H9 (cell line): ENCODE results near the gene DBET. TPM values are rescaled to one million over a fixed set of nuclear protein-coding genes. Genes with fewer than 3 reads are reported as not detected.
"Not testable (repeated sequence)": the region's sequence is repeated elsewhere in the genome, so short reads cannot be mapped to it uniquely, and the experiment has no call there.

Experiments
- DNase-seq: peaks from one replicate; pipeline ENCODE4 v3.0.0-alpha.2; 2017
- H2AFZ ChIP-seq: one replicate; pipeline ENCODE4 v1.6.1; 2013; ENCODE audit warnings: mild to moderate bottlenecking, low read length, control low read depth, moderate library complexity
- H2AK5ac ChIP-seq: 2 replicates; pipeline ENCODE4 v1.6.1; 2013; ENCODE audit warnings: low read length, control low read depth, mixed read lengths; ENCODE audit not compliant: insufficient read length
- H2BK120ac ChIP-seq: one replicate; pipeline ENCODE4 v1.6.1; 2013; ENCODE audit warnings: low read depth, mild to moderate bottlenecking, low read length, control low read depth, inconsistent platforms; ENCODE audit not compliant: poor library complexity, severe bottlenecking
- H2BK12ac ChIP-seq: 2 replicates; pipeline ENCODE4 v1.6.1; 2013; ENCODE audit warnings: low read length, control low read depth, mixed read lengths, low read depth; ENCODE audit not compliant: insufficient read length
- H2BK15ac ChIP-seq: 2 replicates; pipeline ENCODE4 v1.6.1; 2013; ENCODE audit warnings: low read depth, low read length, control low read depth
- H2BK20ac ChIP-seq: one replicate; pipeline ENCODE4 v1.6.1; 2013; ENCODE audit warnings: low read depth, mild to moderate bottlenecking, low read length, control low read depth, inconsistent platforms; ENCODE audit not compliant: poor library complexity, severe bottlenecking
- H2BK5ac ChIP-seq: 2 replicates; pipeline ENCODE4 v1.6.1; 2013; ENCODE audit warnings: low read length, control low read depth, mixed read lengths; ENCODE audit not compliant: insufficient read length
- H3K14ac ChIP-seq: 2 replicates; pipeline ENCODE4 v1.6.1; 2013; ENCODE audit warnings: low read length, control low read depth; ENCODE audit not compliant: insufficient read depth
- H3K18ac ChIP-seq: 2 replicates; pipeline ENCODE4 v1.6.1; 2013; ENCODE audit warnings: low read depth, mild to moderate bottlenecking, mixed read lengths, low read length, control low read depth; ENCODE audit not compliant: insufficient read length
- H3K23ac ChIP-seq: 2 replicates; pipeline ENCODE4 v1.6.1; 2013; ENCODE audit warnings: low read length, control low read depth, mixed read lengths, low read depth; ENCODE audit not compliant: insufficient read length
- H3K23me2 ChIP-seq: 2 replicates; pipeline ENCODE4 v1.6.1; 2013; ENCODE audit warnings: low read depth, mild to moderate bottlenecking, mixed read lengths, low read length, control low read depth; ENCODE audit not compliant: insufficient read length, poor library complexity, severe bottlenecking
- H3K27ac ChIP-seq: 2 replicates; pipeline ENCODE4 v1.5.1; 2013; ENCODE audit warnings: low read length, control low read depth, mixed read lengths, low read depth; ENCODE audit not compliant: insufficient read length
- H3K27me3 ChIP-seq: 2 replicates; pipeline ENCODE4 v1.6.1; 2013; ENCODE audit warnings: low read length, control low read depth, inconsistent platforms; ENCODE audit not compliant: insufficient read depth
- H3K4ac ChIP-seq: 2 replicates; pipeline ENCODE4 v1.6.1; 2013; ENCODE audit warnings: low read depth, mild to moderate bottlenecking, control low read depth, inconsistent platforms, low read length, moderate library complexity
- H3K4me1 ChIP-seq: 2 replicates; pipeline ENCODE4 v1.6.1; 2013; ENCODE audit warnings: low read length, control low read depth, inconsistent platforms; ENCODE audit not compliant: insufficient read depth
- H3K4me2 ChIP-seq: 2 replicates; pipeline ENCODE4 v1.6.1; 2013; ENCODE audit warnings: low read length, control low read depth, mixed read lengths; ENCODE audit not compliant: insufficient read length, insufficient read depth
- H3K56ac ChIP-seq: 2 replicates; pipeline ENCODE4 v1.6.1; 2013; ENCODE audit warnings: low read depth, mild to moderate bottlenecking, mixed read lengths, low read length, control low read depth; ENCODE audit not compliant: insufficient read length
- H3K79me1 ChIP-seq: 2 replicates; pipeline ENCODE4 v1.6.1; 2013; ENCODE audit warnings: low read depth, mild to moderate bottlenecking, moderate library complexity, low read length, control low read depth, inconsistent platforms; ENCODE audit not compliant: insufficient read depth, poor library complexity, severe bottlenecking
- H3K79me2 ChIP-seq: 2 replicates; pipeline ENCODE4 v1.6.1; 2013; ENCODE audit warnings: low read length, control low read depth, inconsistent platforms; ENCODE audit not compliant: insufficient read depth
- H3K9ac ChIP-seq: 2 replicates; pipeline ENCODE4 v1.6.1; 2013; ENCODE audit warnings: low read length, control low read depth, mixed read lengths; ENCODE audit not compliant: insufficient read length; ENCODE audit errors: extremely low read depth
- H3K9me3 ChIP-seq: one replicate; pipeline ENCODE4 v1.6.1; 2013; ENCODE audit warnings: low read depth, low read length, inconsistent platforms; ENCODE audit not compliant: control insufficient read depth
- H3T11ph ChIP-seq: one replicate; pipeline ENCODE4 v1.6.1; 2013; ENCODE audit warnings: mild to moderate bottlenecking, low read length, control low read depth, inconsistent platforms
- H4K20me1 ChIP-seq: one replicate; pipeline ENCODE4 v1.6.1; 2013; ENCODE audit not compliant: control insufficient read depth, insufficient read length, insufficient read depth
- H4K5ac ChIP-seq: 2 replicates; pipeline ENCODE4 v1.6.1; 2013; ENCODE audit warnings: low read depth, mild to moderate bottlenecking, mixed read lengths, low read length, control low read depth; ENCODE audit not compliant: insufficient read length
- H4K8ac ChIP-seq: replicated peaks from 2 replicates; pipeline ENCODE4 v1.6.1; 2013; ENCODE audit warnings: low read length, control low read depth, mixed read lengths, low read depth; ENCODE audit not compliant: insufficient read length
- H4K91ac ChIP-seq: 2 replicates; pipeline ENCODE4 v1.6.1; 2013; ENCODE audit warnings: low read depth, mild to moderate bottlenecking, moderate library complexity, mixed read lengths, low read length, control low read depth; ENCODE audit not compliant: insufficient read length
- H3K27ac Mint-ChIP-seq, 3 experiments: 2 replicates in 2 of 3; 3 replicates in 1 of 3; pipeline ENCODE4 v1.8.0; 2020 to 2021; ENCODE audit warnings: mixed read lengths in 3 of 3, mild to moderate bottlenecking in 1 of 3, moderate library complexity in 1 of 3
- H3K27me3 Mint-ChIP-seq: 2 replicates; pipeline ENCODE4 v1.8.0; 2021; ENCODE audit warnings: low read depth, mild to moderate bottlenecking, moderate library complexity, mixed read lengths
- H3K36me3 Mint-ChIP-seq, 3 experiments: 2 replicates in 2 of 3; 3 replicates in 1 of 3; pipeline ENCODE4 v1.8.0; 2020 to 2021; ENCODE audit warnings: low read depth in 3 of 3, mixed read lengths in 3 of 3; ENCODE audit not compliant: insufficient read depth in 1 of 3
- H3K4me1 Mint-ChIP-seq, 2 experiments: 2 replicates each; pipeline ENCODE4 v1.8.0; 2020; ENCODE audit warnings: mixed read lengths in 2 of 2
- H3K4me3 Mint-ChIP-seq, 2 experiments: 2 replicates in 1 of 2; 3 replicates in 1 of 2; pipeline ENCODE4 v1.8.0; 2020 to 2021; ENCODE audit warnings: mild to moderate bottlenecking in 2 of 2, mixed read lengths in 2 of 2, moderate library complexity in 1 of 2
- H3K9me3 Mint-ChIP-seq, 2 experiments: 2 replicates in 1 of 2; 3 replicates in 1 of 2; pipeline ENCODE4 v1.8.0; 2020; ENCODE audit warnings: mild to moderate bottlenecking in 2 of 2, mixed read lengths in 2 of 2, moderate library complexity in 1 of 2
- WGBS: extraction: QIAGEN DNeasy Blood & Tissue Kit; methylation state at CpG from one replicate; pipeline ENCODE4 v1.1.7; 2013; ENCODE audit warnings: missing lambda C conversion rate, low lambda C conversion rate, mixed read lengths; ENCODE audit not compliant: insufficient read length; ENCODE audit errors: extremely low coverage; 5-methylcytosine and 5-hydroxymethylcytosine counted together
- total RNA-seq: library from RNA; stranded (reverse); gene quantifications from 2 replicates; pipeline ENCODE4 v1.2.1, GENCODE V29; 2021
- TF ChIP-seq, protein P1 (sequence below): fragments of 200-600 bp; sonication (generic); conservative IDR thresholded peaks from 3 replicates; pipeline ENCODE4 v1.8.0; 2021; ENCODE audit warnings: antibody characterized with exemption, mild to moderate bottlenecking

DBET gene
- total RNA-seq, 1 experiment from 2014 or later = not detected

DNA sequence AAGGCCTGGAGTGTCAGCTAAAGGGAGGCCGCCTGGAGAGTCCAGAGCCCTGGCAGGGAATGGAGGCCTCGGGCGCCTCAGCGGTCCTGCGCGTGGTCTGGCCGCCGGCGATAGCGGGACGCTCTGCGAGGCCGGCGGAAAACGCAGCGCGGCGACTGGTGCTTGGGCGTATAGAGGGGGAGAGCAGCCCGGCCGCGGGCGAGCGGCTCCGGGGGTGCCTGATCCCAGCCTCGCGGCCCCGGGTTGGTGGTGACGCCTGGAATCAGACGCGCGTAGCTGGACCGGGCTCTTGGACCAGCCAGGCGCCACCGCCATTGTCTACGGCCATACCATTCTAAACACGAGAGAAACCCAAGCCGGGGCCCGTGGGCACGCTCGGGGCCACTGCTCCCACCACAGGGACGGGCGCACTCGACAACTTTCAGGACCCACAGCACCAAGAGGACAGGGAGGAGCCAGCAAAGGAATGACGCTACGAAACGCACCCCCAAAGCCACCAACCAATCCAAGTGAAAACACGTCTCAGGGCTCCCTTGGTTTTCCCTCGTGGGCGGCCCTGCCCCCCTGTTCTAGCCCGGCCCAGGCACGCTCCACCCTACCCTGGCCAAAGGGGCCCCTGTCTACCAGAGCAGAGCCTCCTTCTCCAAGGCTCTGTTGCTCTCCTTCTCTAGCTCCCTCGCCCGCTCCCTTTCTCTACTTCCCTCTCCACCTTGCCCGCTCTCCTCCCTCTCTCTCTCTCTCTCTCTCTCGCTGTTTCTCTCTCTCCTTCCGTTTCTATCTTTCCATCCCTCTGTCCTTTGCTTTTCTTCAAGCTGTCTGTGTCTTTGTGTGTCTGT lies 45.1 kb upstream of the DBET start:
- H4K5ac ChIP-seq = no peak overlapping the region
- H2BK20ac ChIP-seq = no peak overlapping the region
- no peak overlapping the region for H3K4me2 ChIP-seq
- WGBS = no CpG with 5 or more reads among the region's 57 CpGs
- H2BK5ac ChIP-seq = no peak overlapping the region
- no peak overlapping the region for H2BK120ac ChIP-seq
- Mint-ChIP-seq H3K36me3 (peaks cover 28 to 43% (median 33%) of the 10 kb centered on the region in 3 experiments), H3K4me3 (peak overlapping the region in 1 of 2 experiments; percentile 28; a peak in 1 of 5 replicates), H3K9me3 (peaks cover 58 to 74% of the 10 kb centered on the region in 2 experiments), H3K27me3 (peaks cover 3% of the 10 kb centered on the region), H3K27ac (no peak overlapping the region), H3K4me1 (no peaks in the 10 kb centered on the region)
- H3K4ac ChIP-seq = no peak overlapping the region
- H2BK12ac ChIP-seq = no peak overlapping the region
- no peaks in the 10 kb centered on the region for H3K79me1 ChIP-seq
- peak; percentile 33 for DNase-seq
- H3K27me3 ChIP-seq = peaks cover 45% of the 10 kb centered on the region
- no peak overlapping the region for H3K23ac ChIP-seq
- H3T11ph ChIP-seq = no peak overlapping the region
- H3K23me2 ChIP-seq = peaks cover 8% of the 10 kb centered on the region
- H4K91ac ChIP-seq = no peak overlapping the region
- no peak overlapping the region for H3K56ac ChIP-seq
- H2AK5ac ChIP-seq = no peak overlapping the region
- H3K14ac ChIP-seq = no peak overlapping the region
- no peak overlapping the region for H3K27ac ChIP-seq
- H2AFZ ChIP-seq = no peak overlapping the region
- no peaks in the 10 kb centered on the region for H4K20me1 ChIP-seq
- H3K4me1 ChIP-seq = no peaks in the 10 kb centered on the region
- no peaks in the 10 kb centered on the region for H3K79me2 ChIP-seq
- H3K9ac ChIP-seq = no peak overlapping the region
- TF ChIP-seq, protein P1, sequence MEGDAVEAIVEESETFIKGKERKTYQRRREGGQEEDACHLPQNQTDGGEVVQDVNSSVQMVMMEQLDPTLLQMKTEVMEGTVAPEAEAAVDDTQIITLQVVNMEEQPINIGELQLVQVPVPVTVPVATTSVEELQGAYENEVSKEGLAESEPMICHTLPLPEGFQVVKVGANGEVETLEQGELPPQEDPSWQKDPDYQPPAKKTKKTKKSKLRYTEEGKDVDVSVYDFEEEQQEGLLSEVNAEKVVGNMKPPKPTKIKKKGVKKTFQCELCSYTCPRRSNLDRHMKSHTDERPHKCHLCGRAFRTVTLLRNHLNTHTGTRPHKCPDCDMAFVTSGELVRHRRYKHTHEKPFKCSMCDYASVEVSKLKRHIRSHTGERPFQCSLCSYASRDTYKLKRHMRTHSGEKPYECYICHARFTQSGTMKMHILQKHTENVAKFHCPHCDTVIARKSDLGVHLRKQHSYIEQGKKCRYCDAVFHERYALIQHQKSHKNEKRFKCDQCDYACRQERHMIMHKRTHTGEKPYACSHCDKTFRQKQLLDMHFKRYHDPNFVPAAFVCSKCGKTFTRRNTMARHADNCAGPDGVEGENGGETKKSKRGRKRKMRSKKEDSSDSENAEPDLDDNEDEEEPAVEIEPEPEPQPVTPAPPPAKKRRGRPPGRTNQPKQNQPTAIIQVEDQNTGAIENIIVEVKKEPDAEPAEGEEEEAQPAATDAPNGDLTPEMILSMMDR = no peak
- H3K18ac ChIP-seq = no peak overlapping the region
- no peak overlapping the region for H4K8ac ChIP-seq
- H3K9me3 ChIP-seq = peaks cover 27% of the 10 kb centered on the region
- no peak overlapping the region for H2BK15ac ChIP-seq

DNA sequence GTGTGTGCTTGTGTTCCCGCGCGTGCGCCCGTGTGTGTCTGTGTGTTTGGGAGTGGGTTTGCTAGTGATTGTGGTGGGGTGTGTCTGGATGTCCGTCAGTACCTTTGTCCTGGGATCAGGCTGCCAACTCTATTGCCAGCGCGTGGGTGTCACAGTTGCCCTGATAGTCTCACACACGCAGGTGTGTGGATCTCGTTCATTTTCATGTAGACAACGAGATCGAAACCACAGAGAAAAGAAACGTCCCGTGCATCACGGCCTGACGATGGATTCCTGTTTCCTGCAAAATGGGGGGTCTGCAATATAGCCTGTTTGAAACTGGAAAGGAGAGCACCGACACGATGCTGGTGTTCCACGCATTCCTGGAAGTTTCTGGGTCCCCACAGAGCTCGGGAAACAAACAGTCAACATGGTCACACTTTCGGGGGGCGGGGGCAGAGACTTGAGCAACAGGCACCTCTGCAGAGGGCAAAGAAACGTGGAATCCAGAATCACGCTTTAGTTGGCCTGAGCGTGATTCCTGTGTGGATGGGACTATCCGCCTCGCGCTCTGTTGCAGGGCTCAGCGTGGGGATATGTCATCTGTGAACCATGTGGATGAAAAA lies 44.3 kb upstream of the DBET start:
- DNase-seq = peak; percentile 23
- H3K56ac ChIP-seq, H2BK5ac ChIP-seq, H3K79me2 ChIP-seq, H3K79me1 ChIP-seq, H3K27ac Mint-ChIP-seq, H4K20me1 ChIP-seq, H3K23ac ChIP-seq, H3K27ac ChIP-seq, H2BK12ac ChIP-seq, H2BK20ac ChIP-seq, H2AK5ac ChIP-seq, H3K9ac ChIP-seq, H2BK15ac ChIP-seq, H3K4me1 ChIP-seq, H2BK120ac ChIP-seq, H3K18ac ChIP-seq, H2AFZ ChIP-seq, H3K4me1 Mint-ChIP-seq, H4K5ac ChIP-seq, H4K8ac ChIP-seq, H3K14ac ChIP-seq, H4K91ac ChIP-seq, H3K23me2 ChIP-seq, H3K27me3 Mint-ChIP-seq, H3T11ph ChIP-seq, H3K4ac ChIP-seq: not testable (repeated sequence)
- H3K4me3 Mint-ChIP-seq = peak overlapping the region in 1 of 2 experiments; percentile 28; a peak in 1 of 5 replicates
- peaks cover 27% of the 10 kb centered on the region for H3K9me3 ChIP-seq
- no CpG with 5 or more reads among the region's 29 CpGs for WGBS
- peaks cover 28 to 39% (median 33%) of the 10 kb centered on the region in 3 experiments for H3K36me3 Mint-ChIP-seq
- peak overlapping the region; percentile 74 for H3K4me2 ChIP-seq
- H3K9me3 Mint-ChIP-seq = peaks cover 54 to 69% of the 10 kb centered on the region in 2 experiments
- H3K27me3 ChIP-seq = peaks cover 45% of the 10 kb centered on the region
